Hepatocyte (in vitro differentiated cells): Measurements from ENCODE around the gene SH3BGRL2.

Experiments used
- CTCF ChIP-seq: fragments of 200-600 bp; sonication (generic); IDR thresholded peaks from 2 replicates; pipeline ENCODE4 v1.5.1; 2016; ENCODE audit warnings: antibody characterized with exemption, mild to moderate bottlenecking; ENCODE audit not compliant: poor library complexity
- EZH2 ChIP-seq: fragments of 200-600 bp; sonication (generic); IDR thresholded peaks from 2 replicates; pipeline ENCODE4 v1.6.1; 2016; ENCODE audit warnings: antibody characterized with exemption, mild to moderate bottlenecking, borderline replicate concordance

GRCh38 chr6:79600313-79600712 is 30.8 kb upstream of the SH3BGRL2 start:
- TF ChIP-seq CTCF: no peak
- no peak for TF ChIP-seq EZH2
